HG03135 (cell line): Measurements from ENCODE around the gene PRR3.
"Not testable (repeated sequence)": the region's sequence is repeated elsewhere in the genome, so short reads cannot be mapped to it uniquely, and the experiment has no call there.

Source experiments
- ATAC-seq: cut with Tn5 transposase; IDR thresholded peaks from one replicate; pipeline ENCODE4 v1.9.1; 2021; ENCODE audit warnings: mild to moderate bottlenecking, moderate library complexity; ENCODE audit not compliant: unreplicated experiment

Gene PRR3, protein sequence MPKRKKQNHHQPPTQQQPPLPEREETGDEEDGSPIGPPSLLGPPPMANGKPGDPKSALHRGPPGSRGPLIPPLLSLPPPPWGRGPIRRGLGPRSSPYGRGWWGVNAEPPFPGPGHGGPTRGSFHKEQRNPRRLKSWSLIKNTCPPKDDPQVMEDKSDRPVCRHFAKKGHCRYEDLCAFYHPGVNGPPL

GRCh38 chr6:30556906-30557682 is at the start of gene PRR3:
Gene PRR3, plus strand, starts transcription at chr6:30557295. Its CDS starts 50 bp downstream, at chr6:30557345.
- ATAC-seq = peak; percentile 58

- no peak for ATAC-seq
Observed at GRCh38 chr6:30507849-30508827, 49.0 kb upstream of the PRR3 start.

- ATAC-seq = peak; percentile 50
Observed at GRCh38 chr6:30508890-30509736, 48.0 kb upstream of the PRR3 start.

GRCh38 chr6:30510419-30511168 is 46.5 kb upstream of the PRR3 start:
- ATAC-seq = no peak

DNA sequence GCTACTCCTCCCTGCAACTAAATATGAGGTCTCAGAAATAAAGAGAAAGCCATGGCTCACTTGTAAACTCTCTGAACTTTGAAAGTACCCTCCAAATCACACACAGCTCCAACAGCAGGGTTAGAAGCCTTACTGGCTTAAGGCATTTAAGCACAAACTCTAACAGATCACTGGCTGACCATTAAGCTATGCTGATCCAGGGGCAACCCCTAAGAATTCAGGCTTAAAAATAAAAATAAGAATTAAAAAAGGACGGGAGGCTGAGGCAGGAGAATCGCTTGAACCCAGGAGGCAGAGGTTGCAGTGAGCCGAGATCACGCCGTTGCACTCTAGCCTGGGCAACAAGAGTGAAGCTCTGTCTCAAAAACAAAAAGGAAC is 45.9 kb upstream of the PRR3 start:
- ATAC-seq = no peak

DNA sequence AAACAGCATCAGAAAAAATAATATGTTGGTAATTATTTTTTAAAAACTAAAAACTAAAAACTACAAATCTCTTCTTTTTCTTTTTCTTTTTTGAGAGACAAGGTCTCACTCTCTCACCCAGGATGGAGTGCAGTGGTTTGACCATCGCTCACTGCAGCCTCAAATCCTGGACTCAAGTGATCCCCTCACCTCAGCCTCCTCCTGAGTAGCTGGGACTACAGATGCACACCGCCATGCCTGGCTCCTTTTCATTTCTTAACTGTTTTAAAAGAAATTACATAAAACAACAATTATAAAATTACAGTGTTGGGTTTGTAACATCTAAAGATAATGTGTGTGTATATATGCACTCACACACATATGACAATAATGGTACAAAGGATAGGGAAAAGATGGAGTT is 43.6 kb upstream of the PRR3 start:
- ATAC-seq = no peak

DNA sequence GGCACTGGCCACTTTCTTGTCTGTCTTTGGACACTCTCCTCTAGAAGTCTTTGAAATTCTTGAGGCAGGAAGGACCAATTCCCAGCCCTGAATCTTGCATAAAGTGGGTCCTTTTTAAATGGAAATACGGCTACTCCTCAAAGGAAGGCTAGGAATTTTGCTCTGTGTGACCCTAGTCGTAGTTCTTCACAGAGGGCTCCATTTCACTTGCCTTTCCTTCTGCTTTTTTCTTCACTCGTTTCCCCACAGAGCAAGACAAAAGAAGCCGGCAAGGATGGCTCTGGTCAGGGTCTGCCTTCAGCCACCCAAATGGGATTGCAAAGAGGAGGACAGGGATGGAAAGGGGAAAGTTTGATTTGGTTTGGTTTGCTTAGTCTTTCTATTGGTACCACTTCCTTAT is 42.0 kb upstream of the PRR3 start:
- ATAC-seq = no peak

- peak; percentile 70 for ATAC-seq
Observed at GRCh38 chr6:30515944-30516753, 40.9 kb upstream of the PRR3 start.

GRCh38 chr6:30516754-30517076 is 40.4 kb upstream of the PRR3 start:
- not testable (repeated sequence) for ATAC-seq

- ATAC-seq = not testable (repeated sequence)
Observed at GRCh38 chr6:30517767-30518504, 39.2 kb upstream of the PRR3 start.

DNA sequence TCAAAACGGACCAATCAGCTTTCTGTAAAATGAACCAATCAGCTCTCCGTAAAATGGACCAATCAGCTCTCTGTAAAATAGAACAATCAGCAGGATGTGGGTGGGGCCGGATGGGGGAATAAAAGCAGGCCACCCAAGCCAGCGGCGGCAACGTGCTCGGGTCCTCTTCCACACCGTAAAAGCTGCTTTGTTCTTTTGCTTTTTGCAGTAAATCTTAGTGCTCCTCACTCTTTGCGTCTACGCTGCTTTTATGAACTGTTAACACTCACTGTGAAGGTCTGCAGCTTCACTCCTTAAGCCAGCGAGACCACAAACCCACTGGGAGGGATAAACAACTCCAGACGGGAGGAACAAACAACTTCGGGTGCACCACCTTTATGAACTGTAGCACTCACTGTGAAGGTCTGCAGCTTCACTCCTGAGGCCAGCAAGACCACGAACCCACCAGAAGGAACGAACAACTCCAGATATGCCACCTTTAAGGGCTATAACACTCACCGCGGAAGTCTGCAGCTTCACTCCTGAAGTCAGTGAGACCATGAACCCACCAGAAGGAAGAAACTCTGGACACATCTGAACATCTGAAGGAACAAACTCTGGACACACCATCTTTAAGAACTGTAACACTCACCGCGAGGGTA is 38.5 kb upstream of the PRR3 start:
- ATAC-seq = not testable (repeated sequence)

DNA sequence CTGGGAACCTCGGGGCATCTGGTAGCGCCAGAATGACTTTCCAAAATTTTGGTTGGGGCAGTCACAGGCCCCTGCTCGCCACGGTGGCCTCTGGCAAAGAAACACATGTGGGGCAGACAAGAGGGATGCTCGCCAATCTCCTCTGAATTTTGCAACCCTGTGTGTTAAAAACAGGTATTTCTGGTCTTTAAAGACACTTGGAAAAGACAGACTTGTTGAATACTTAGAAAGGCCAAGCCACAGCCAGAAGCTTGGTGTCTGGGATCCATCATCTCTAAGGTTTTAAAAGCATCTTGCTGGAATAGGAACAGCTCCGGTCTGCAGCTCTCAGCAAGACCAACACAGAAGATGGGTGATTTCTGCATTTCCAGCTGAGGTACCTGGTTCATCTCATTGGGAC is 36.6 kb upstream of the PRR3 start:
- no peak for ATAC-seq

DNA sequence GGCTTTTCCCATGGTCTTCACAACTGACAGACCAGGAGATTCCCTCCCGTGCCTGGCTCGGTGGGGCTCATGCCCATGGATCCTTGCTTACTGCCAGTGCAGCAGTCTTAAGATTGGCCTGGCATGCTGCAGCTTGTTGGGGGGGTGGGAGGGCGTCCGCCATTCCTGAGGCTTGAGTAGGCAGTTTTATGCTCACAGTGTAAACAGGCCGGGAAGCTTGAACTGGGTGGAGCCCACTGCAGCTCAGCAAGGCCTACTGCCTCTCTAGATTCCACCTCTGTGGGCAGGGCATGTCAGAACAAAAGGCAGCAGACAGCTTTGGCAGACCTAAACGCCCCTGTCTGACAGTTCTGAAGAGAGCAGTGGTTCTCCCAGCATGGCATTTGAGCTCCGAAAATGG is 36.0 kb upstream of the PRR3 start:
- not testable (repeated sequence) for ATAC-seq

DNA sequence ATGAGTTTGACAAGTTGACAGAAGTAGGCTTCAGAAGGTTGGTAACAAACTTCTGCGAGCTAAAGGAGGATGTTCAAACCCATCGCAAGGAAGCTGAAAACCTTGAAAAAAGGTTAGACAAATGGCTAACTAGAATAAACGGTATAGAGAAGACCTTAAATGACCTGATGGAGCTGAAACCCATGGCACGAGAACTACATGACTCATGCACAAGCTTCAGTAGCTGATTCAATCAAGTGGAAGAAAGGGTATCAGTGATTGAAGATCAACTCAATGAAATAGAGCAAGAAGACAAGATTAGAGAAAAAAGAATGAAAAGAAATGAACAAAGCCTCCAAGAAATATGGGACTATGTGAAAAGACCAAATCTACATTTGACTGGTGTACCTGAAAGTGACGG is 35.1 kb upstream of the PRR3 start:
- ATAC-seq = not testable (repeated sequence)

DNA sequence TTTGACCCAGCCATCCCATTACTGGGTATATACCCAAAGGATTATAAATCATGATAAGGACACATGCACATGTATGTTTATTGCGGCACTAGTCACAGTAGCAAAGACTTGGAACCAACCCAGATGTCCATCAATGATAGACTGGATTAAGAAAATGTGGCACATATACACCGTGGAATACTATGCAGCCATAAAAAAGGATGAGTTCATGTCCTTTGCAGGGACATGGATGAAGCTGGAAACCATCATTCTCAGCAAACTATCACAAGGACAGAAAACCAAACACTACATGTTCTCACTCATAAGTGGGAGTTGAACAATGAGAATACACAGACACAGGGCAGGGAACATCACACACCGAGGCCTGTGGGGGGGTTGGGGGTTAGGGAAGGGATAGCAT is 30.7 kb upstream of the PRR3 start:
- ATAC-seq = not testable (repeated sequence)

GRCh38 chr6:30529349-30529875 is 27.7 kb upstream of the PRR3 start:
- not testable (repeated sequence) for ATAC-seq

- no peak for ATAC-seq
Observed at GRCh38 chr6:30530014-30530413, 27.1 kb upstream of the PRR3 start.
